HG03520 (cell line): Measurements from ENCODE around the gene PPM1L.

Experiments
- ATAC-seq: cut with Tn5 transposase; IDR thresholded peaks from one replicate; pipeline ENCODE4 v1.9.1; 2021; ENCODE audit warnings: mild to moderate bottlenecking, moderate library complexity; ENCODE audit not compliant: unreplicated experiment

The PPM1L gene

DNA sequence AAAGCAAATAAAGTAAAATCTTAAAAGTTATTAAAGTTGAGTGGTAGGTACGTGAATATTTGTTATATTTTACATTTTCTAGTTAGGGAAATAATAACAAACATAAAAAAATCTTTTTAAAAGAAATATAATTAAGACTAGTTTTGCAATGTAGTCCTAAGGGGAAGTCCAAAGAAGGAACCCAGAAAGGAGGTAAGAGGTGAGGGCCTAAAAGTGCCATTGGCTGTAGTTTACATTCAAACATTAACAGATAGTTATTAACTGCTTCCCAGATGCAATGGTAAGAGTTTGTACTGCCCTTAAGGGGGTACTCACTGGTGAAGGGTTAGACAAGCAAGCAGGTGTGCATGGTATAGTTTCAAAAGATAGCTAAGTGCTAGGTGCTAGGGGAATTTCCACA is 269.9 kb downstream of the PPM1L start:
- no peak for ATAC-seq

DNA sequence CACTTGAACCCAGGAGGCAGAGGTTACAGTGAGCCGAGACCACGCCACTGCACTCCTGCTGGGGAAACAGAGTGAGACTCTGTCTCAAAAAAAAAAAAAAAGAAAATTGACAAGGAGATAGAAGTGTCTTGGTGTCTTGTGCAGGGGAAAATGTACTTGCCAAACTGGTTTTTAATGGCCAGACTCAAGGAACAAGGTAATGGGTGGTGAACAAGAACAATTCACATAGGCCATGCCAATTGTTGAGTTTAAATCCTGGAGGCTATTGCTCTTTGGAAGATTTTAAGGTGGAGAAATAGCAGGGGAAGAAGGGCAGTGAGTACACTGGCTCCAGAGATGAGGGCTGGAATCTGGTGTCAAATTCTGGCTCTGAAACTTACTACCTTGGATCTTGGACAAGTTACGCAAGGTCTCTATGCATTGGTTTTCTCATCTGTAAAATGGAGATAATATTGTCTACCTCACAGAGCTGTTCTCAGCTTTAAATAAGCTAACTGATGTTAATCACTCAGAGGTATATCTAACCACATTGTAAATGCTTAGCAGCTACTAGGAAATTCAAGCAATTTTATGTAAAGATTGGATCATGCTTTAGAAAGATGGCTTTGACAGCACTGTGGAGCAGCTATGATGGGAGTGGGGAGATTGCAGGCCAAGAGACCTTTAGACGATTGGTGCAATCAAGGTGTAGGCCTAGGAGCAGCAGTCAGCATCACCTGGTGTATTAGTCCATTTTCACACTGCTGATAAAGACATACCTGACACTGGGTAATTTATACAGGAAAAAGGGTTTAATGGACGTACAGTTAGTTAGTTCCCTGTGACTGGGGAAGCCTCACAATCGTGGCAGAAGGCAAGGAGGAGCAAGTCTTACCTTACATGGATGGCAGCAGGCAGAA is 270.8 kb downstream of the PPM1L start:
- ATAC-seq, result no peak

DNA sequence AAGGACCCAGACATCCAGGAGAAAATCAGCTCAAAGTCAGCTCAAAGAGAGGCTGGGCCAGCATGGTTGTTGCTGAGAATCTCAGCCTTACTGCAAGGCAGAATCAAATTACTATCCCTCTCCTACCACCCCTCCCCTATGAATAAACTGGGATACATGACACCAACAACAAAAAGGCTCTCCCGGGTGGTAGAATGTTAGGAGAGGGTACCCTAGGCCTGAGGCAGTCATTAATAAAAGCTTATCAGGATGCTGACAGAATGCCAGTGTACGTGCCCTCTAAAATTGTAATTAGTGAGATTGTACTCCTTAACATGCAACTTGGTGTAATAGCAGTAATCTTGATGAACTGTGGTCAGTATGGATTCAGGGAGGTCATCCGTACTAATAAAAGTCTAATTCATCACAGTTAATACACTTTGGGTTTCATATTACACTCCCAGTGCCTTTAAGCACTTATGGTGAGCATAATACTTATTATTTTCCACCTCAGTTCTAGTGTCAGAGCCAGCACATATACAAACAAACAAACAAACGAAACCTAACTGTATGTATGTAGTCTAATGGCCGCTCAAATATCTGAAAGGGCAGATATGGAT is 272.6 kb downstream of the PPM1L start:
- no peak for ATAC-seq

DNA sequence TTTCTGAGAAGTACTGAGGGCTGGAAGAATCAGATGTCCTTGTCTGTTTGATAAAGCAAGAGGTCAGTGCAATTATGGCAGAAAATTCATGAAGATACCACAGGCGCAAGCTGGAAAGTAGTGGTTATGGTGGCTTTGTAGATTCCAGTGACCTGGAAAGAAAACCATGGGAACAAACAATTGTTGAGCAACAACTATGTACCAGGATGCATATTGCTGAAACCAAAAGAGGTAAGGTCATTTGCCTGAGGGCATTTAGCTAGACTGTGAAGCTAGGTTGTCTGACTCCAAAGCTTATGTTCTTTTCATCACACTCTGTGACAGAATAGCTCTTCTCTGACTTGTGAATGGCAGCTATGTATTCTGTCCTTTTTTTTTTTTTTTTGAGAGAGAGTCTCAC is 275.1 kb downstream of the PPM1L start:
- no peak for ATAC-seq

DNA sequence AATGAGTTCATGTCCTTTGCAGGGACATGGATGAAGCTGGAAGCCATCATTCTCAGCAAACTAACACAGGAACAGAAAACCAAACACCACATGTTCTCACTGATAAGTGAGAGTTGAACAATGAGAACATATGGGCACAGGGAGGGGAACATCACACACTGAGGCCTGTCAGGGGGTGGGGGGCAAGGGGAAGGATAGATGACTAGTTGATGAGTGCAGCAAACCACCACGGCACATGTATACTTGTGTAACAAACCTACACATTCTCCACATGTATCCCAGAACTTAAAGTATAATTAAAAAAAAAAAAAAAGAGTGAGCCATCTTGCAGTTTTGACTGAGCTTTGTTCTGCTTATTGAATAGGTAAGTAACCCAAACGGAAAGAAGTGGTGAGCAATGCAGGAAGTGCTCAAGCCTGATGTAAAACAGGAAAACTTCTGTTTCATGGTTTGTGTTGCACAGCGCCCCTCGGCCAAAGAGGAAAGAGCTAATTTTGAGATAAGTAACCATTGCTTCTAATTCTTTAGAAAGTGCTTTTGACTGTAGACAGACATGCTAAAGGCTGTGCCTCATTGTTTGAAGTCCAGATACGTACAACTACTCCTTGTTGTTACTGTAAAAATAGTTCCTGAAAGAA is 279.0 kb downstream of the PPM1L start:
- ATAC-seq, result peak; percentile 75

DNA sequence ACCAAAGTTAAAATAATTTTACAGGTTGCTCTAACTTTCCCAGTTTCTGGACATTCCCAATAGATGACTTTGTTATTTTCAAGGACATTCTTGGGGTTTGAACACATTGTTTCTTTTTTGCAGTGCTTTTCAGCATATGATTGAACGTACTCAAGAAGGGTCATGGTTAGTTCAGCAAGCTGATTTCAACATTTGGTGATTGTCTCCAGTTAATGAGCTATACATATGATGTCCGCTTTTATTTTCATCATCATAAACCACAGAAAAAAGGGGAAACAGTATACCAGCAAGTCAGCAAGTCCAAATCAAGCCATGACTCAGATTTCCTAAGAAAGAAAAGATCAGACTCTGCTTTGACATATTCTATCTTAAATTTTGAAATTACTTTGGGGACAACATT is 279.7 kb downstream of the PPM1L start:
- peak; percentile 45 for ATAC-seq

DNA sequence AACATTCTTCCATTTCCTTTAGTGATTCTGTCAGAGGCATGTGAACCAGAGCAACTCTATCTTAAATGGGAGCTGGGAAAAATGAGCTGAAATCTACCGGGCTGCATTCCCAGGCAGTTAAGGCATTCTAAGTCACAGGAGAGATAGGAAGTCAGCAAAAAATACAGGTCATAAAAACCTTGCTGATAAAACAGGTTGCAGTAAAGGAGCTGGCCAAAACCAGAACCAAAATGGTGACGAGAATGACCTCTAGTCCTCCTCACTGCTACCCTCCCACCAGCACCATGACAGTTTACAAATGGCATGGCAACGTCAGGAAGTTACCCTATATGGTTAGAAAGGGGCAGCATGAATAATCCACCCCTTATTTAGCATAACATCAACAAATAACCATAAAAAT is 282.7 kb downstream of the PPM1L start:
- ATAC-seq, result no peak

DNA sequence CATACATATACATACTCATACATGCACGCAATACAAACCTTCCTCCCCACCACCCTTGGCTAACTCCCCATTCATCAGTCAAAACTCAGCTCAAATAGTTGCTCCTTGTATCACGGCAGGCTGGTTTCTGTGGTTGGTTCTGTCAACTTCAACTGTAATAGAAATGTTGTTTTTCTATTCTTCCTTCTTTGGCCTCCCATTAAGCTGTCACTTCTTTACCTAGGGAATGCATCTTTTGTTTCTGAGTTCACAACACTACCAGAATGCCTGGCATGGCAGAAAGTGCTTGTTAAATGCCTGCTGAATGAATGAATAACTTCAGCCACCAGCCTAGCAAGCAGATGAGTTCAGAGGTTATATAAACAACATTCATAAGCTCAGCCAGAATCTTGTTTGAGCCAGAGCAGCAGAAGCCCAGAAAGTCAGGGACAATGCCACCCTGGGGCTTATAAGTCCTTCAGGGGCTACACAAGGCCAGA is 286.0 kb downstream of the PPM1L start:
- ATAC-seq, result no peak

DNA sequence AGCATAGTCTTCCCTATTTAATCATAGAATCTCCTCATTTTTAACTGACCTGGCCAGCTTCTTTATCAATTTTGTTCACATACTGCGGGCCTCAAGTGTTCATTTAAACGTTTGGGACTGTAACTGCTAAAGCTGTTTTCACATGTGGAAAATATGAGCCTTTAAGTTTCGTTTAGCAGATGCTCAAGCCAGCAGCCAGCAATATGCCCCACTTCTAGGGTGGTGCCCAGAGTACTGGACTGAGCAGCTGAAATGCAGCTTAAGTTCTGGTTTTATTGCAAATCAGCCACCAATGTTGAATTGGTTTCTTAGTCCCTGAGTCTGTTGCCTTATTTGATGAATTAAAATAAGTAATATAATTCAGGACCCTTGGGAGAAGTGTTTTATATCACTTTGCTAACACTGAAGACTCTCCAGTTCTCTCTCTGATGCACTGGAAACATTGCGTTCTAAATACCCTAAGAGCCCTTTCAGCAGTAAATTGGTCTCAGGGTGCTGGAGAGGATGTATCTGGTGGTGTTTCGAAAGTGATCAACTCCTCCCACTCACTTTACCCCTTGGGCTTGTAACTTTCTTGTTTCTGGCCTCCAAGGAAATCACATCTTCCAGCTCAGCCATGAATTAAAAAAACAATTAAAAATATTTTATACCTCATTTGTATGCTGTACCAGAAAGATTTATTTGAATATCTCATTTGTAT is 287.5 kb downstream of the PPM1L start:
- ATAC-seq, result peak; percentile 65

DNA sequence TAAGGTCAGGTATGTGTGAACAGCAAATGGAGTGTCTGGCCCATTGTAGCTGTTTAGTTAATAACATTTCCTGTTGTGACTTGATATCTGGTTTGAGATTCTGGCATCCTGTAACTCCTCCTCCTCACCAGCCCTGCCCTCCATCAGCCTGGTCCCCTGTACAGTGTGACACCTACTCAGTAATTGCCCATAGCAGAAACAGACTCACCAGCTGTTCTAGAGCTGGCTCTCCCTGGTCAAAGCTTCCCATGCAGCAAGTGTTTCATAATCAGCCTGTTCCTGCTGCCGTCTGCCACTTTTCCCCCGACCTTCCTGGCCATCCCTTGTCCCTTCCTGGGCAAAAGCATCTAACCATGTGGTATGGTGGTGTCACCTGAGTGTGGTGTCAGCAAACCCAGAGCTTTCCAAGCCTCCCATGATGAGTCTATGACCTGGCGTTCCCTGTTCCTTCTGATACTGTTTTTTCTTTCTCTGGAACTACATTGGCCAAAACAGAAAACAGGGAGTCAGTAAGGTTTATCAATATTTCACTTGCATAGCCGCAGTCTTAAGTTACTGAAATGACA is 293.7 kb downstream of the PPM1L start:
- no peak for ATAC-seq

DNA sequence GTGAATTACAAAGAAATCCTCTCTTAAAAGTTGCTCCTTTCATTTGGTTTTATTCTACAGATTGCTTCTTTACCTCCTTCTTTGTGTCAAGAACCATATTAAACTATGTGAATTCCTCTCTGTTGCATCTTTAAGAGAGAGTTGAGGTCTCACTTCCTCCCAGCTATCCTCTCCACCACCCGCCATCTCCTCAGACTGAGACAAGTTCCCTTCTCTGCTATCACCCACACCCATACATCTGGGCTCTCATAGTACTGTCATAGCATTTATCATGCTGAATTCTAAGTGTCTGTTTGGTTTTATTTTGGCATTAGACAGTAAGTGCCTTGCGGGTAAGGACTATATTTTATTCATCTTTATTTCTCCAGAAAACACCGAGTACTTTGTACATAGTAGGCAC is 294.9 kb downstream of the PPM1L start:
- no peak for ATAC-seq

DNA sequence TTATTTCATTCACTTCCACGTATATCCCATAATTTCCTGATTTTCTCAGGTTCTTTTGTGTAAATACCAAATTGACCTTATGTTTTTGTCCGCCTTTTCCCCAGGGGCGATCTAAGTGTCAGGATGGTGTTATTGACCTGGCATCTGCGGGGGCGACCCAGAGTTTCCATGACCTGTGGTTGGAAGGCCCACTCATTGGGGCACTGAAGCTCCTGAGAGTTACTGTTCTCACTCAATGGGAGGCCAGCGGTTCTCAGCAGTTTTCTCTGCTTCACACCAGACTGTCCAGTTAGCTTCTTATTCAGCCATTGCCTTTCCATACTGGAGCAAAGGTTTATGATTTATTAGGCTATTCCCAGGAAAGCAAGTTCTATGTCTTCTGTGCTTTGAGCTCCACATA is 295.8 kb downstream of the PPM1L start:
- ATAC-seq, result no peak

DNA sequence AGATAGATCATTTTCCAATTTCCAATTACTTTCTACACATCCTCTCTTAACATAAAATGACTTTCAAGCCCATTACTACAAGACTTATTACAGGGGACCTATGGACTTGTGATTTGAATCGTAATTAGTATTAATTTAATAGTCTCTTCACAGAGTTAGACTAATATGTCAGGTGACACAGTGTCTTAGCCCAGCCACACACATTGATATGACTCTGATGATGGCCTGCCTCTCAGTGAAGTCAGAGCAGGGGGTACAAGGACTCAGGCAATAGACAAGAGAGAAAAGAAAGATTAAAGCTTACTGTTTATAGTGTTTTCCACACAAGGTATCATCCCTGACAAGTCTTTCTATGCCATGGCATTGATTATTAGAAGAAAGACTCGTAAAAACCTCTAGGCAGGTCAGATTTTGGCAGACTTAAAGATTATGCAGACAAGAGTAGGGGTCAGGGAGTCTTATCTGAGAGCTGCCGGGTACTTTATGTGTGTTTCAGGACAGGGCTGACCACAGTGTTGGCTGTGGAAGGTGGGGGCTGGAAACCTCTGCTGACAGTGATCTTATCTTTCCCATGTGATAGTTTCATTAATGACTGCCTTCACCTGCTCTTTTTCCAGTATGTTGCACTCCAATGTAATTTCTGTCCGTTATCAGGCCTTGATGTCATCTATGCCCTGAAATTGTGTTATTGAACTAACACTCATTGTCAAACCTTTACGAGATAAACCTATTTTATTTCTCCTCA is 299.0 kb downstream of the PPM1L start:
- no peak for ATAC-seq

DNA sequence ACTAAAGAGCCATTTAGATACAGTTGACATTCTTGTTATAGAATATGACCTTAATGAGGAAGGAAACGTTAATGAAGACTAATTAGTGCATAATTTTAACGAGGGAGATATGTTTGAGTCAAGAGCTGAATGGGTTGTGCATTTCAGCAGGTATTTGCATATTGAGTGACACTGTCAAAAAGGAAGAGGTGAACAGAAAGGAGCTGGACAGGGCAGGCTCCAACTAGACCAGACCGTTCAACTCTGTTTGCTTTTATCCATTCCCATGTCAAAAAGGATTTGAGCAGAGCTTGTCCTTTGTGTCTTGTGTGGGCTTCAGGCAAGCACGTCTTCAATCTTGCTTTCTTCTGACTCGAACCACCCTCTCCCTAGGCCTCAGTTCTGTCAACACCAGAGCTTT is 308.4 kb downstream of the PPM1L start:
- no peak for ATAC-seq

DNA sequence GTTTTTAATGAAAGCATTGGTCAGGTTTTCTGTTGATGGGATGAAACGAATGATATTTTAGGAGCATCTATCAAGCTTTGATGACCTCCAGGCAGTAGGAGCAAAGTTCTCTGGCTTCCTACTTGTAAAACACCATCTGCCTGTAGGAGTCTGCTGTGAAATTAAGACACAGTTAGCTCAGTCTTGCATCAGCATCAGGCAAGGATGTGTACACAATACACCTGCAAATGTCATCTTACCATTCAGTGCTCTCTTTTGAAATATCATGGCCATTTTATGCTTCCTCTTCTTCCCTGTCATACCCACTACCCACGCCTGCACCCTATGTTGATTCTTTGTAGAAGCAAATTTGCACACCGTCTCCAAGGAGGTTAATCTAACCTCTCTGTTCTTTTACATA is 310.9 kb downstream of the PPM1L start:
- ATAC-seq, result no peak

DNA sequence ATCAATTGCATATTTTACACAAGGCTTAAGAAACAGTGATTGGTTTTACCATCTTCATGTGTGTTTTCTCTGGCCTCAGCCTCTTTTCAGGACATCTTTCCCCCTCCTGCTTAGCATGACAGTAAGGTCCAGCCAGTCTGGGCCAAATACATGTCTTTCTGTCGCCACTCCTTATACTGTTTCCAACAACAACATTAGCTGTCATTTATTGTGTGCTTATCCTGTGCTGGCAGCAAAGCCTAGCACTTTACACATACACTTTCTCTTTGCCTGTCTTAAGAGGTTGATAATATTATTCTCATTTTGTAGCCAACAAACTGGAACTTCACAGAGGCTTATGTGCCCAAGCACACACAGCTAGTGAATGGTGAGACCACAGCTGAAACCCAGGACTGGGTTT is 311.3 kb downstream of the PPM1L start:
- ATAC-seq, result no peak

DNA sequence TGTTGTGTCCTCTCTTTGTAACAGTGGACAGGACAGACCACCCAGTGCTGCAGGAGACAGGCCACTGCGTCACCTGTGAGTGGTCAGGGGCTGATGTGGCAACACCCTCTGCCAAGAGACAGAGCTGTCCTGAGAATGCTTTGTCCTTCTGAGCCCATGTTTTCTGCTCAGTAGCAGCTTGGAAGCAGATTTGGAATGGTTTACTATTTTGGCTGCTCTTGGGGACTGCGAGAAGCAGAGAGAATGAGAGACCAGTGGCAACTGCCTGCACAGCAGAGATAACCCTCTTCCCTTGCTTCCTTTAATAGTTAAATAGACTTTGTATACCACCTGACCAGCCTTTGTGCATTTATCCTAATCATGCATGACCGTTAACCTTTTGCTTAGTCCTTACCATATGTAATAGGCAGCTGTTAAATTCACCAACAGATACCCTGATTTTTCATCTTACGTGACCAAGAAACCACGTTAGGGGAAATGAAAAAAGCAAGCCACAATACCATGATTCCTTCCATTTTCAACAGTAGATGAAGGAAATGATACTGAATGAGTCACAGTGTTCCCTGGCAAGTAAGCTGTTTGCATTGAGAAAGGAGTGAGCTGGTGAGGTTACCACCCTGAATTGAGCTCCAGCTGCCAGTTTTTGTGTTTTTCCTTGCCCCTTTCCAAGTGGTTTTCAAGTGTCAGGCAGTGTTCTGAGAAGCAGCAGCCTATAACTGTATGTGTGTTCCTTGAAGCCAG is 313.6 kb downstream of the PPM1L start:
- peak; percentile 89 for ATAC-seq

DNA sequence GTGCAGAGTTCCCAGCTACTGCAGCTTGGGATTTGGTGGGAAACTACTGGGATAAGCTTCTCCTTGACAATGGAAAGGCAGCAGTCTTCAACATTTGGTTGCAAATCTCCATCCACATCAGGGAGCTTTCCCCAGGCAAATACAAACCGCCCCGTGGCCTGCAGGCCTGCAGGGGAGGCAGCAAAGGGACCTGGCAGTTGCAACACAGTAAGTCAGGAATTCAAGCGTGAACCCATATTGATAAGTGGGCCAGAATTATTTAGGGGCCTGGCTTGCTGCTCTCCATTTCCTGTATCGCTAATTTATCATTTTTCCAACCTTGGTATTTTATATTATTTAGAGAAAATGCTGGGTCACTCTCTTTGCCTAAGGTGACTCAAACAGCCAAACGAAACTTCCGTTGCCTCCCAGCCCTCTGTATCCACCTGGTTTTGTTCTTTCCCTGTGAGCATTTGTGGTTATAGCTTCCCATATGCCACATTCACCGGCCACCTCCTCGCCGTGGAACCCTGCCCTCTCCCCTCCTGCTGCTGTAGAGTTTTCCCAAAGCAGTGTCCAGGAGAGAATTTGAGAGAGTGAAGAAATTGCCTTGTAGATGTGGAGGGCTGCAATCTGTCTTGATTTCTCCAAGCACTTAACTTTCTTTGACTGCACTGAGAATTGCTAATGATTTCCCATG is 314.4 kb downstream of the PPM1L start:
- ATAC-seq, result no peak
